GM12875 (cell line): ENCODE measurements around the gene TNNT3.
"Not testable (repeated sequence)": the region's sequence is repeated elsewhere in the genome, so short reads cannot be mapped to it uniquely, and the experiment has no call there.

ENCODE experiments used
- H3K4me3 ChIP-seq: one replicate; pipeline ENCODE4 v1.5.1; 2011; ENCODE audit warnings: low read depth, low read length, control low read depth
- CTCF ChIP-seq: IDR thresholded peaks from 2 replicates; pipeline ENCODE4 v1.5.1; 2011; ENCODE audit warnings: low read depth, mild to moderate bottlenecking, control low read depth, inconsistent platforms, low read length, moderate library complexity, borderline replicate concordance; ENCODE audit not compliant: insufficient read depth

TNNT3 gene

GRCh38 chr11:1875093-1875850 is 44.2 kb upstream of the TNNT3 start:
- no peak overlapping the region for H3K4me3 ChIP-seq
- TF ChIP-seq CTCF, result no peak

GRCh38 chr11:1875851-1876301 is 43.6 kb upstream of the TNNT3 start:
- H3K4me3 ChIP-seq, result not testable (repeated sequence)

GRCh38 chr11:1876361-1877063 is 43.0 kb upstream of the TNNT3 start:
- peak; percentile 57; the same call in 1 of the 2 replicates for TF ChIP-seq CTCF
- H3K4me3 ChIP-seq, result no peak overlapping the region

- no peak for TF ChIP-seq CTCF
- no peak overlapping the region for H3K4me3 ChIP-seq
These were observed 42.0 kb upstream of the TNNT3 start for GRCh38 chr11:1877211-1878136.

GRCh38 chr11:1878137-1879031 is 41.1 kb upstream of the TNNT3 start:
- no peak for TF ChIP-seq CTCF
- no peak overlapping the region for H3K4me3 ChIP-seq

- TF ChIP-seq CTCF, result no peak
- no peak overlapping the region for H3K4me3 ChIP-seq
These were observed 40.1 kb upstream of the TNNT3 start for GRCh38 chr11:1879342-1879940.
